ENCODE results near the gene LAG3.

The LAG3 gene

DNA sequence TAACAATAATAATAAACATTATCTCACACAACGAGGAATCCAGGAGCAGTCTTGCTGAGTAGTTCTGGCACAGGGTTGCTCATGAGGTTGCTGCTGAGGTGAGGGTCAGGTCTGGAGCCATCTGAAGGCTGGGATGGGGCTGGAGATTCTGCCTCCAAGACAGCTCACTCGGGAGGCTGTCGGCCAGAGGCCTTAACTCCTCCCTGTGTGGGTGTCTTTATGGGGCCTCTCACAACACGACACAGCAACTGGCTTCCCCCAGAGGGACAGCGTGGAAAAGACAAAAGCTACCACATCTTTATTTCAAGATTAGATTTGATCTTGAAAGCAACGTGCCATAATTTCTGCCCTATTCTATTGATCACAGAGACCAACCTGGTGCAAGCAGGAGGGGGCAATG, 9.8 kb downstream of the LAG3 start:
- DNase-seq (ENCODE audit: low read depth) = no peak
- no peak overlapping the region for H3K4me3 ChIP-seq (ENCODE audit: low read depth, low read length)
- TF ChIP-seq, protein P1, sequence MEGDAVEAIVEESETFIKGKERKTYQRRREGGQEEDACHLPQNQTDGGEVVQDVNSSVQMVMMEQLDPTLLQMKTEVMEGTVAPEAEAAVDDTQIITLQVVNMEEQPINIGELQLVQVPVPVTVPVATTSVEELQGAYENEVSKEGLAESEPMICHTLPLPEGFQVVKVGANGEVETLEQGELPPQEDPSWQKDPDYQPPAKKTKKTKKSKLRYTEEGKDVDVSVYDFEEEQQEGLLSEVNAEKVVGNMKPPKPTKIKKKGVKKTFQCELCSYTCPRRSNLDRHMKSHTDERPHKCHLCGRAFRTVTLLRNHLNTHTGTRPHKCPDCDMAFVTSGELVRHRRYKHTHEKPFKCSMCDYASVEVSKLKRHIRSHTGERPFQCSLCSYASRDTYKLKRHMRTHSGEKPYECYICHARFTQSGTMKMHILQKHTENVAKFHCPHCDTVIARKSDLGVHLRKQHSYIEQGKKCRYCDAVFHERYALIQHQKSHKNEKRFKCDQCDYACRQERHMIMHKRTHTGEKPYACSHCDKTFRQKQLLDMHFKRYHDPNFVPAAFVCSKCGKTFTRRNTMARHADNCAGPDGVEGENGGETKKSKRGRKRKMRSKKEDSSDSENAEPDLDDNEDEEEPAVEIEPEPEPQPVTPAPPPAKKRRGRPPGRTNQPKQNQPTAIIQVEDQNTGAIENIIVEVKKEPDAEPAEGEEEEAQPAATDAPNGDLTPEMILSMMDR (IDR thresholded peaks at IDR 0.05; ENCODE audit: control insufficient read depth, extremely low read depth, insufficient read depth) = no peak

GRCh38 chr12:6782850-6783566, 10.7 kb downstream of the LAG3 start:
- TF ChIP-seq, protein P1 (IDR thresholded peaks at IDR 0.05; ENCODE audit: control insufficient read depth, extremely low read depth, insufficient read depth) = no peak

GRCh38 chr12:6783828-6784227, 11.5 kb downstream of the LAG3 start:
- TF ChIP-seq, protein P1 (IDR thresholded peaks at IDR 0.05; ENCODE audit: control insufficient read depth, extremely low read depth, insufficient read depth) = no peak
- DNase-seq (ENCODE audit: low read depth) = no peak

More at GRCh38 chr12:6782850-6783566, 10.7 kb downstream of the LAG3 start:
- no peak overlapping the region for H3K4me3 ChIP-seq (ENCODE audit: low read depth, low read length)
- DNase-seq (ENCODE audit: low read depth) = no peak

GRCh38 chr12:6784296-6784695, 12.0 kb downstream of the LAG3 start:
- TF ChIP-seq, protein P1 (IDR thresholded peaks at IDR 0.05; ENCODE audit: control insufficient read depth, extremely low read depth, insufficient read depth) = no peak
- no peak overlapping the region for H3K4me3 ChIP-seq (ENCODE audit: low read depth, low read length)

More at GRCh38 chr12:6783828-6784227, 11.5 kb downstream of the LAG3 start:
- H3K4me3 ChIP-seq (ENCODE audit: low read depth, low read length) = no peak overlapping the region

DNA sequence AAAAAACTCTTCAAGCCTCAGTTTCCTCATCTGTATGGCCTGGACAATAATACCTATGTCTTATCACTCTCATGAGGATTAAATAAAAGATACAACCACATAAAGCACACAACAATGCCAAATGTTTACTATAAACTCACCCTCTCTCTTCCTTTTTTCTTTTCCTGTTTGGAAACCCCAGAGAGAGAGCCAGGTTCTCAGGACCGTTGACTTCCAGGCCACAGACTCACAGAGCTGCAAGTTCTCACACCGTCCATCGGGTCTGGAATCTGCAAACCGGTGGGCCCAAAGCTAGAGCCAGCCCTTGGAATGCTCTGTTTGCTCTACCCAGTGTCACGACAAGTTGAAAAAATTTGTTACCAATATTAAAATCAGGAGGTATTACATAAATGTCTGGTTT, 12.4 kb downstream of the LAG3 start:
- DNase-seq (ENCODE audit: low read depth) = no peak
- TF ChIP-seq, protein P1 (IDR thresholded peaks at IDR 0.05; ENCODE audit: control insufficient read depth, extremely low read depth, insufficient read depth) = no peak
- no peak overlapping the region for H3K4me3 ChIP-seq (ENCODE audit: low read depth, low read length)

More at GRCh38 chr12:6784296-6784695, 12.0 kb downstream of the LAG3 start:
- DNase-seq (ENCODE audit: low read depth) = no peak

DNA sequence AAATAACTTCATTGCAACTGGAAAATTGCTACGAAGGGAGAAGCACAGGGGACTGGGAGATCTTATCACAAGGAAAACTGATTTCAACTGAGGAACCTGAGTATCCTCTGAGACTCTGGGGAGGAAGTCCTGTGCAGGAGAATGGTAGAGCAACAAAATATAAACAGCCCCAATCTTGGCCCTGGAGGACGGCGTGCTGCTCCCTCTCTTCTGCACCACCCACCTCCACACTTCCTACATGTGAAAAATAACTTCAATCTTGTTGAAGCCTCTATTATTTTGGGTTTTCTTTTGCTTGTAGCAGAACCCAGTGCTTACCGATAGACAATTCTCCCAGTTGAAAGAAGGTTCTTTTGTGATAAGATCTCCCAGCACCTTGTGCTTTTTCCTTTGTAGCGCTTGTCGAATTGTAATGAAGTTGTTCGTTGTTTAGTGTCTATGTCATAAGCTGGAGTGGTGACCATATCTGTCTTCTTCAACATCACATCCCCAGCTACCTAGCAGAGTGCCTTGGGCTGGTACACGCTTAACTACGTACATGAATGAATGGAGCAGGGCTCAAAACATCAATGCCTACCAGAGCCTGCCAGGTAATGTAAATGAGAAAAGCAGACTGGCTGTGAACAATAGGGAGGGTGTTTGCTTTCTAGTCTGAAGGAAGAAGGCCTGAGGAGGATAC, 14.2 kb downstream of the LAG3 start:
- H3K4me3 ChIP-seq (ENCODE audit: low read depth, low read length) = no peak overlapping the region
- TF ChIP-seq, protein P1 (IDR thresholded peaks at IDR 0.05; ENCODE audit: control insufficient read depth, extremely low read depth, insufficient read depth) = no peak

More for the DNA sequence above, 14.2 kb downstream of the LAG3 start:
- no peak for DNase-seq (ENCODE audit: low read depth)

All from LNCaP clone FGC (cell line).